ENCODE data around the gene PXT1. TPM values are rescaled to one million over a fixed set of nuclear protein-coding genes. Genes with fewer than 3 reads are reported as not detected.
A peak's percentile ranks its signal among the peaks of the same experiment; 100 is the strongest.

The PXT1 gene
- total RNA-seq, 3 donors from 2014 or later (not counting 1 experiment from before 2014, with no cell fraction given), result 0.27 to 1.0 (median 0.28) TPM

DNA sequence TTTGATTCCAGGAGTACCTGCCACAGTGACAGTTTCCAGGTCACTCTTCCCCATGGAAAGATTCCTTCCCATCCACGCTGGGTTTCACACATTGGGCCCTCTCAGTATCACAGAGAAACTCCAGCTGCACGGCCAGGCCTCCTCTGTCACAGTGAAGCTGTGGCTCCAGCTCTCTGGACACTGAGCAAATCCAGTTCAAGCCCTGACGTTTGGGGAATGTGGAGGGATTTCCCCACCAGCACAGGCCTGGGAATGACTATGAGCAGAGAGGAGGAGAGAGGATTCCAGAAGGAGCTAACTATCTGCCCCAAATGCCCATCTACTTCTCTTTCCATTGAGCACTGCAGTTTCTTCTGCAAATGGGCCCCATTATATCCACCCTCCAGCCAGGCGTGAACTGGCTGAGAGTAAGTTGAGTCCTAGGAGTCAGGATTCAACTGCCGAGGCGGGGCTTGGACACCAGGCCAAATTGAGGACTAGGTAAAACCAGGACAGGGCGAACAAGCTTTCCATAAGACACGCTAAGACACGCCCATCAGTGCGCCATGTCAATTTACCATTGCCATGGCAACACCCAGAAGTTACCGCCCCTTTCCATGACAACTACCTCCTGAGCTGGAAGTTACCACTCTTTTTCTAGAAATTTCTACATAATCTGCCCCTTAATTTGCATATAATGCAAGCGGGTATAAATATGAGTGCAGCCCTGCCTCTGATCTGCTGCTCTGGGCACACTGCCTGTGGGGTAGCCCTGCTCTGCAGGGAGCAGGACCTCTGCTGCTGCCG is 96.8 kb downstream of the PXT1 start:
- no peak overlapping the region for H3K4me3 Mint-ChIP-seq
- intact Hi-C loops (cut with micrococcal nuclease), result no loop called here
- WGBS (ENCODE audit: insufficient coverage), result 94% methylated on average over 13 of the region's 13 CpGs
- no peaks in the 10 kb centered on the region for H3K9me3 ChIP-seq (ENCODE audit: control insufficient read depth, insufficient read depth, low read length)
- no peak overlapping the region for H3K27ac ChIP-seq (ENCODE audit: low read length)
- no peaks in the 10 kb centered on the region for H3K36me3 Mint-ChIP-seq
- no peak overlapping the region for H3K4me3 ChIP-seq (ENCODE audit: low read length)
- H3K9me3 Mint-ChIP-seq, result no peaks in the 10 kb centered on the region
- peaks cover 4% of the 10 kb centered on the region for H3K4me1 ChIP-seq (ENCODE audit: control insufficient read depth, insufficient read depth, low read length)
- no peak for ATAC-seq
- H3K36me3 ChIP-seq (ENCODE audit: control insufficient read depth, insufficient read depth, low read length), result no peaks in the 10 kb centered on the region
- H3K27me3 ChIP-seq (ENCODE audit: control insufficient read depth, insufficient read depth, low read length), result peaks cover 3% of the 10 kb centered on the region
- peaks cover 12 to 16% of the 10 kb centered on the region in 2 donors for H3K27me3 Mint-ChIP-seq (ENCODE audit: low read depth in 2 of 2)
- H3K4me1 Mint-ChIP-seq, result peaks cover 1 to 2% of the 10 kb centered on the region in 2 donors
- no peak overlapping the region for H3K27ac Mint-ChIP-seq
- DNase-seq, result no peak
- TF ChIP-seq, protein P1, sequence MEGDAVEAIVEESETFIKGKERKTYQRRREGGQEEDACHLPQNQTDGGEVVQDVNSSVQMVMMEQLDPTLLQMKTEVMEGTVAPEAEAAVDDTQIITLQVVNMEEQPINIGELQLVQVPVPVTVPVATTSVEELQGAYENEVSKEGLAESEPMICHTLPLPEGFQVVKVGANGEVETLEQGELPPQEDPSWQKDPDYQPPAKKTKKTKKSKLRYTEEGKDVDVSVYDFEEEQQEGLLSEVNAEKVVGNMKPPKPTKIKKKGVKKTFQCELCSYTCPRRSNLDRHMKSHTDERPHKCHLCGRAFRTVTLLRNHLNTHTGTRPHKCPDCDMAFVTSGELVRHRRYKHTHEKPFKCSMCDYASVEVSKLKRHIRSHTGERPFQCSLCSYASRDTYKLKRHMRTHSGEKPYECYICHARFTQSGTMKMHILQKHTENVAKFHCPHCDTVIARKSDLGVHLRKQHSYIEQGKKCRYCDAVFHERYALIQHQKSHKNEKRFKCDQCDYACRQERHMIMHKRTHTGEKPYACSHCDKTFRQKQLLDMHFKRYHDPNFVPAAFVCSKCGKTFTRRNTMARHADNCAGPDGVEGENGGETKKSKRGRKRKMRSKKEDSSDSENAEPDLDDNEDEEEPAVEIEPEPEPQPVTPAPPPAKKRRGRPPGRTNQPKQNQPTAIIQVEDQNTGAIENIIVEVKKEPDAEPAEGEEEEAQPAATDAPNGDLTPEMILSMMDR (IDR thresholded peaks at IDR 0.05), result no peak

DNA sequence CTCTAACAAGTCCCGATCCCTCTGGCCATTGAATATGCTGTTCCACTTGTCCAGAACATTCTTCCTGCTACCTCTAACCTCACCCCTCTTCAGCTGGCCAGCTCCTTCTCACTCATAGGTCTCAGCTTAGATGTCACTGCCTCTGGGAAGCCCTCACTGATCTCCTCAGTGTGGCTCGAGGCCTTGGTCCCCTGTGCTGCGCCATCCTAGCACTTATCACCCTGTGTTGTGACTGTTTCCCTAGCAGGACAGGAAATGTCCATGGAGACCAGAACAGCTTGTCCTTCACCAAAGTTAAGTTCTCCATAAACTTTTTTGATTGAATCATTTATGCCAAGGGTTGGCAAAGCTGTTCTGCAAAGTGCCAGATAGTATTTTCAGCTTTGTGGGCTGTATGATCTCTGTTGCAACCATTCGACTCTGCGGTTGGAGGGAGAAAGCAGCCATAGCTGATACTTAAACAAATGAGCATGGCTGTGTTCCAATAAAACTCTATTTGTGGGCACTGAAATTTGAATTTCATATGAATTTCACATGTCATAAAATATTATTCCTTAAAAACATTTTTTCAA is 99.5 kb downstream of the PXT1 start:
- Mint-ChIP-seq H3K4me1 (peaks cover 4 to 5% of the 10 kb centered on the region in 2 donors), H3K9me3 (no peaks in the 10 kb centered on the region), H3K27ac (no peak overlapping the region), H3K27me3 (ENCODE audit: low read depth in 2 of 2) (peaks cover 7 to 18% of the 10 kb centered on the region in 2 donors), H3K4me3 (no peak overlapping the region), H3K36me3 (no peaks in the 10 kb centered on the region)
- H3K4me1 ChIP-seq (ENCODE audit: control insufficient read depth, insufficient read depth, low read length), result peaks cover 9% of the 10 kb centered on the region
- intact Hi-C loops (cut with micrococcal nuclease), result no loop called here
- H3K9me3 ChIP-seq (ENCODE audit: control insufficient read depth, insufficient read depth, low read length), result no peaks in the 10 kb centered on the region
- H3K36me3 ChIP-seq (ENCODE audit: control insufficient read depth, insufficient read depth, low read length), result no peaks in the 10 kb centered on the region
- ATAC-seq, result no peak
- TF ChIP-seq, protein P1 (IDR thresholded peaks at IDR 0.05), result no peak
- no peak overlapping the region for H3K4me3 ChIP-seq (ENCODE audit: low read length)
- no peak for DNase-seq
- H3K27ac ChIP-seq (ENCODE audit: low read length), result no peak overlapping the region
- WGBS (ENCODE audit: insufficient coverage), result 72% methylated on average over 5 of the region's 5 CpGs
- H3K27me3 ChIP-seq (ENCODE audit: control insufficient read depth, insufficient read depth, low read length), result peaks cover 9% of the 10 kb centered on the region

DNA sequence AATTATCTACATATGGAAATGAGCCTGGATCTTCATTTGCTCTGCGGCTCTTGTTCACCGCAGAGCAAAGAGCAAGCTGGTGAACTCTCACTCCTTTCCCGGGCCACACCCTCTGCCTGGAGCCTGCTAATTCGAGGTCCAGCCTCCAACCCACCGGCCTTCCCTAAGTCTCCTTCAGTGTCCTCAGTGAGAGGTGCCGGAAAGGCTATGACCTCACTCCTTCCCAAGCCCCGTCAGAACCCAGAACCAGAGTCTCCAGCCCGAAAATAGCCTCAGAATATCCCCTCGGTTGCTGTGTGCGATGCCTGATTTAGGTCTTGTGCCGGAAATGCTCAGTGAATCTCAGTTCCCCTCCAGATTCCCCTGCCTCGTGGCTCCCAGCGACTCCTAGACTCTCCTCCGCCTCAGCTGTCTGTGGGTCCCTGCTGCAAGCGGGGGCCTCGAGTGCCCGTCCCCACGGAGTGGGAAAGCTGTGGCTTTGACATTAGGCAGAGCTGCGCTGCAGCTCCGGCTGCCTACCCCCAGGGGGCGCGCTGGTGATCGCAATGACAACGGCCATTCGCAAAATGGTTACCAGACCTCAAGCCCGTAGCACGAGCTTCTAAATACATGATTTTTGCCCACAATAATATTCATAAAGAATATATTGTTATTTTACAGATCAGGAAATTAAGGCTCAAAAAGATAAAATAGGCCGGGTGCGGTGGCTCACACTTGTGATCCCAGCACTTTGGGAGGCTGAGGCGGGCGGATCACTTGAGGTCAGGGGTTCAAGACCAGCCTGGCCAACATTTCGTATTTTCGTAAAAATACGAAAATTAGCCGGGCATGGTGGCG is 101.8 kb downstream of the PXT1 start:
- ATAC-seq (peak; percentile 86 to 96 (median 93)), DNase-seq (peak; percentile 69 to 80)
- Histone ChIP-seq H3K36me3 (ENCODE audit: control insufficient read depth, insufficient read depth, low read length) (no peaks in the 10 kb centered on the region), H3K27ac (ENCODE audit: low read length) (no peak overlapping the region), H3K4me1 (ENCODE audit: control insufficient read depth, insufficient read depth, low read length) (peaks cover 18% of the 10 kb centered on the region), H3K9me3 (ENCODE audit: control insufficient read depth, insufficient read depth, low read length) (no peaks in the 10 kb centered on the region), H3K4me3 (ENCODE audit: low read length) (no peak overlapping the region), H3K27me3 (ENCODE audit: control insufficient read depth, insufficient read depth, low read length) (peaks cover 9% of the 10 kb centered on the region)
- WGBS (ENCODE audit: insufficient coverage), result 29% methylated on average over 34 of the region's 36 CpGs
- H3K4me3 Mint-ChIP-seq, result peak overlapping the region; percentile 60
- H3K36me3 Mint-ChIP-seq, result no peaks in the 10 kb centered on the region
- H3K27ac Mint-ChIP-seq, result peak overlapping the region in 1 of 2 donors; percentile 65
- H3K9me3 Mint-ChIP-seq, result no peaks in the 10 kb centered on the region
- H3K27me3 Mint-ChIP-seq (ENCODE audit: low read depth in 2 of 2), result peaks cover 18 to 23% of the 10 kb centered on the region in 2 donors
- H3K4me1 Mint-ChIP-seq, result peaks cover 4 to 5% of the 10 kb centered on the region in 2 donors
- intact Hi-C loops (cut with micrococcal nuclease), result loop anchor here (2.0 kb wide), 1 partner anchor 20 kb away; no protein-coding TSS in a partner anchor
- TF ChIP-seq, protein P1 (IDR thresholded peaks at IDR 0.05), result peak; percentile 99

Other genes starting within 250 kb of the PXT1 start
- 10 to 100 TPM; 46.0 to 58.5 (median 57.4) TPM for gene BRPF3, start 246.1 kb downstream of the PXT1 start, total RNA-seq
- gene PNPLA1, start 172.8 kb downstream of the PXT1 start, total RNA-seq, result 1 to 10 TPM in 1 of 3 donors, under 1 TPM in 2; 0.14 to 3.5 (median 0.61) TPM
- gene BNIP5, start 106.0 kb downstream of the PXT1 start, total RNA-seq, result not detected
- 1 to 10 TPM in 2 of 3 donors, under 1 TPM in 1; 0.96 to 2.8 (median 1.7) TPM for gene ETV7, start 55.2 kb downstream of the PXT1 start, total RNA-seq
- gene KCTD20, start 146 bp upstream of the PXT1 start, total RNA-seq, result 10 to 100 TPM; 37.7 to 43.5 (median 43.2) TPM
- 100 to 1,000 TPM; 105 to 157 (median 126) TPM for gene STK38, start 104.6 kb upstream of the PXT1 start, total RNA-seq
- gene SRSF3, start 151.5 kb upstream of the PXT1 start, total RNA-seq, result 100 to 1,000 TPM; 445 to 526 (median 447) TPM
- gene CDKN1A, start 235.9 kb upstream of the PXT1 start, total RNA-seq, result 10 to 100 TPM; 19.1 to 40.7 (median 25.4) TPM